ENCODE data around the gene ZSWIM8.
"Not testable (repeated sequence)": the region's sequence is repeated elsewhere in the genome, so short reads cannot be mapped to it uniquely, and the experiment has no call there.

ZSWIM8 gene

GRCh38 chr10:73785211-73785720, at the start of gene ZSWIM8:
TSS of gene ZSWIM8 (plus strand) at chr10:73785606. CDS start at chr10:73785879, 273 bp downstream.
- peak; percentile 66 to 78 for DNase-seq (ENCODE audit: low read depth in 1 of 2, low spot score in 1 of 2)

GRCh38 chr10:73740501-73741254, 44.7 kb upstream of the ZSWIM8 start:
- not testable (repeated sequence) for DNase-seq (ENCODE audit: low read depth in 1 of 2, low spot score in 1 of 2)

GRCh38 chr10:73742454-73742734, 43.0 kb upstream of the ZSWIM8 start:
- no peak for DNase-seq (ENCODE audit: low read depth in 1 of 2, low spot score in 1 of 2)

GRCh38 chr10:73743327-73743904, 42.0 kb upstream of the ZSWIM8 start:
- DNase-seq (ENCODE audit: low read depth in 1 of 2, low spot score in 1 of 2) = no peak

- peak; percentile 89 for DNase-seq (ENCODE audit: low read depth in 1 of 2, low spot score in 1 of 2)
Measured at GRCh38 chr10:73743905-73744663, 41.3 kb upstream of the ZSWIM8 start, which contains the start of gene SEC24C. TSS of gene SEC24C (plus strand) at chr10:73744372. CDS start at chr10:73746833, 2,461 bp downstream.

GRCh38 chr10:73744664-73744975, 40.8 kb upstream of the ZSWIM8 start:
- peak in 1 of 2 donors; percentile 23 for DNase-seq (ENCODE audit: low read depth in 1 of 2, low spot score in 1 of 2)

- DNase-seq (ENCODE audit: low read depth in 1 of 2, low spot score in 1 of 2) = no peak
Measured at GRCh38 chr10:73746721-73747120, 38.7 kb upstream of the ZSWIM8 start.

- no peak for DNase-seq (ENCODE audit: low read depth in 1 of 2, low spot score in 1 of 2)
Measured at GRCh38 chr10:73750819-73751218, 34.6 kb upstream of the ZSWIM8 start.

- DNase-seq (ENCODE audit: low read depth in 1 of 2, low spot score in 1 of 2) = no peak
Measured at GRCh38 chr10:73756183-73756582, 29.2 kb upstream of the ZSWIM8 start.

GRCh38 chr10:73758704-73759511, 26.5 kb upstream of the ZSWIM8 start:
- no peak for DNase-seq (ENCODE audit: low read depth in 1 of 2, low spot score in 1 of 2)

GRCh38 chr10:73759512-73760115, 25.8 kb upstream of the ZSWIM8 start:
- DNase-seq (ENCODE audit: low read depth in 1 of 2, low spot score in 1 of 2) = peak in 1 of 2 donors; percentile 30

GRCh38 chr10:73761781-73762180, 23.6 kb upstream of the ZSWIM8 start:
- DNase-seq (ENCODE audit: low read depth in 1 of 2, low spot score in 1 of 2) = no peak

GRCh38 chr10:73762915-73763314, 22.5 kb upstream of the ZSWIM8 start:
- no peak for DNase-seq (ENCODE audit: low read depth in 1 of 2, low spot score in 1 of 2)

GRCh38 chr10:73763343-73763742, 22.1 kb upstream of the ZSWIM8 start:
- DNase-seq (ENCODE audit: low read depth in 1 of 2, low spot score in 1 of 2) = no peak

GRCh38 chr10:73765066-73765465, 20.3 kb upstream of the ZSWIM8 start:
- no peak for DNase-seq (ENCODE audit: low read depth in 1 of 2, low spot score in 1 of 2)

- DNase-seq (ENCODE audit: low read depth in 1 of 2, low spot score in 1 of 2) = peak; percentile 39 to 42
Measured at GRCh38 chr10:73768881-73769280, 16.5 kb upstream of the ZSWIM8 start.

- DNase-seq (ENCODE audit: low read depth in 1 of 2, low spot score in 1 of 2) = no peak
Measured at GRCh38 chr10:73769396-73769795, 16.0 kb upstream of the ZSWIM8 start.

GRCh38 chr10:73771722-73772280, 13.6 kb upstream of the ZSWIM8 start:
- peak; percentile 65 to 67 for DNase-seq (ENCODE audit: low read depth in 1 of 2, low spot score in 1 of 2)

- peak; percentile 57 to 69 for DNase-seq (ENCODE audit: low read depth in 1 of 2, low spot score in 1 of 2)
Measured at GRCh38 chr10:73772281-73773151, 12.9 kb upstream of the ZSWIM8 start.
